M059J (cell line): ENCODE results near the gene DAPK2. TPM values are rescaled to one million over a fixed set of nuclear protein-coding genes. Genes with fewer than 3 reads are reported as not detected.

Source experiments
- DNase-seq: peaks from one replicate; pipeline ENCODE4 v3.0.0-alpha.2; 2012; ENCODE audit warnings: low read depth
- total RNA-seq: library from RNA; depleted of rRNA; stranded (reverse); fragments of >200 nt; shearing (Covaris generic); gene quantifications from 2 replicates; pipeline ENCODE4 v1.2.3, GENCODE V29; 2014

The DAPK2 gene
- total RNA-seq, 1 experiment from 2014 or later: 7.3 TPM

GRCh38 chr15:64024172-64025050 lies 21.9 kb downstream of the DAPK2 start:
- peak; percentile 39 for DNase-seq

- no peak for DNase-seq
These were observed 23.1 kb downstream of the DAPK2 start for GRCh38 chr15:64023220-64023619.

GRCh38 chr15:64022571-64022970 lies 23.7 kb downstream of the DAPK2 start:
- no peak for DNase-seq

- DNase-seq: peak; percentile 89
These were observed 26.5 kb downstream of the DAPK2 start for GRCh38 chr15:64019764-64020163.

GRCh38 chr15:64017591-64018163 lies 28.6 kb downstream of the DAPK2 start:
- peak; percentile 35 for DNase-seq

- peak; percentile 83 for DNase-seq
These were observed 29.1 kb downstream of the DAPK2 start for GRCh38 chr15:64017082-64017588.

GRCh38 chr15:64016257-64016656 lies 30.0 kb downstream of the DAPK2 start:
- DNase-seq: no peak

GRCh38 chr15:64014995-64015394 lies 31.3 kb downstream of the DAPK2 start:
- peak; percentile 27 for DNase-seq

- DNase-seq: peak; percentile 75
These were observed 32.9 kb downstream of the DAPK2 start for GRCh38 chr15:64013179-64014062.

GRCh38 chr15:64011736-64012135 lies 34.5 kb downstream of the DAPK2 start:
- DNase-seq: no peak

GRCh38 chr15:64010719-64011118 lies 35.6 kb downstream of the DAPK2 start:
- DNase-seq: peak; percentile 99

GRCh38 chr15:64009798-64010261 lies 36.5 kb downstream of the DAPK2 start:
- DNase-seq: peak; percentile 87

GRCh38 chr15:64009241-64009640 lies 37.0 kb downstream of the DAPK2 start:
- DNase-seq: no peak

- no peak for DNase-seq
These were observed 38.1 kb downstream of the DAPK2 start for GRCh38 chr15:64008177-64008576.

- DNase-seq: no peak
These were observed 39.6 kb downstream of the DAPK2 start for GRCh38 chr15:64006642-64007041.

GRCh38 chr15:64004587-64004986 lies 41.7 kb downstream of the DAPK2 start:
- DNase-seq: peak; percentile 96

- no peak for DNase-seq
These were observed 42.2 kb downstream of the DAPK2 start for GRCh38 chr15:64004056-64004455.

GRCh38 chr15:64003182-64003581 lies 43.1 kb downstream of the DAPK2 start:
- no peak for DNase-seq

GRCh38 chr15:64001148-64001547 lies 45.1 kb downstream of the DAPK2 start:
- DNase-seq: no peak

- no peak for DNase-seq
These were observed 45.9 kb downstream of the DAPK2 start for GRCh38 chr15:64000183-64000951.

GRCh38 chr15:63999177-63999576 lies 47.1 kb downstream of the DAPK2 start:
- DNase-seq: no peak
